Lower leg skin (tissue), 3 donors: ENCODE measurements around the gene CGREF1.

ENCODE experiments used
- POLR2A ChIP-seq, 2 donors: fragments of 450-650 bp; IDR thresholded peaks; one replicate each; pipeline ENCODE4 v1.6.1; 2016 to 2017; ENCODE audit warnings: antibody characterized with exemption in 2 of 2, mild to moderate bottlenecking in 1 of 2, moderate library complexity in 1 of 2
- TF ChIP-seq, protein P1 (sequence below), 3 donors: fragments of 450-650 bp; IDR thresholded peaks; one replicate each; pipeline ENCODE4 v1.5.1; 2016; ENCODE audit warnings: antibody characterized with exemption in 3 of 3, mild to moderate bottlenecking in 3 of 3, moderate library complexity in 2 of 3

DNA sequence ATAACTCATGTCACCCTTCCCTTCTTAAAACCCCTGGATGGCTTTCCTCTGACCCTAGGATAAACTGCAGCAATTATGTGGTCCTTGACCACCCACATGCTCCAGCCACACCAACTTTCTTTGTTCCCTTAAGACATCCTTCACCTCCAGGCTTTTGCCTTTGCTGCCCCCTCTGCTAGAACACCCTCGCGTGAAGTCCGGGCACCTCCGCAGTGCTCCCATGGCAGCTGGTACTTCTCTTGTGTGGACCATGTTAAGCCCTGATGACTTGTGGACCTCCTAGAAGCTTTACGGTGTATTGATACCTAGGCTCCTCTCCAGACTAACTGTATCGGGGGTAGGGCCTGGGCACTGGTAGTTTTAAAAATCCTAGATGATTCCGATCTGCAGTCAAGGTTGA, 3.9 kb upstream of the CGREF1 start:
- TF ChIP-seq, protein P1, sequence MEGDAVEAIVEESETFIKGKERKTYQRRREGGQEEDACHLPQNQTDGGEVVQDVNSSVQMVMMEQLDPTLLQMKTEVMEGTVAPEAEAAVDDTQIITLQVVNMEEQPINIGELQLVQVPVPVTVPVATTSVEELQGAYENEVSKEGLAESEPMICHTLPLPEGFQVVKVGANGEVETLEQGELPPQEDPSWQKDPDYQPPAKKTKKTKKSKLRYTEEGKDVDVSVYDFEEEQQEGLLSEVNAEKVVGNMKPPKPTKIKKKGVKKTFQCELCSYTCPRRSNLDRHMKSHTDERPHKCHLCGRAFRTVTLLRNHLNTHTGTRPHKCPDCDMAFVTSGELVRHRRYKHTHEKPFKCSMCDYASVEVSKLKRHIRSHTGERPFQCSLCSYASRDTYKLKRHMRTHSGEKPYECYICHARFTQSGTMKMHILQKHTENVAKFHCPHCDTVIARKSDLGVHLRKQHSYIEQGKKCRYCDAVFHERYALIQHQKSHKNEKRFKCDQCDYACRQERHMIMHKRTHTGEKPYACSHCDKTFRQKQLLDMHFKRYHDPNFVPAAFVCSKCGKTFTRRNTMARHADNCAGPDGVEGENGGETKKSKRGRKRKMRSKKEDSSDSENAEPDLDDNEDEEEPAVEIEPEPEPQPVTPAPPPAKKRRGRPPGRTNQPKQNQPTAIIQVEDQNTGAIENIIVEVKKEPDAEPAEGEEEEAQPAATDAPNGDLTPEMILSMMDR (IDR thresholded peaks at IDR 0.05): no peak
- no peak for TF ChIP-seq POLR2A (IDR thresholded peaks at IDR 0.05)
